OCI-LY1 (cell line): Measurements from ENCODE around the gene SAMD1.

Experiments used
- CTCF ChIP-seq: fragments of 200-600 bp; sonication (generic), shearing (Covaris generic); IDR thresholded peaks from 2 replicates; pipeline ENCODE4 v1.5.1; 2017; ENCODE audit warnings: mild to moderate bottlenecking, antibody characterized with exemption, low read length, moderate library complexity, mixed read lengths
- EZH2 ChIP-seq: fragments of 200-600 bp; sonication (generic), shearing (Covaris generic); IDR thresholded peaks from 2 replicates; pipeline ENCODE4 v1.8.0; 2017; ENCODE audit warnings: borderline replicate concordance, mixed run types, mild to moderate bottlenecking, antibody characterized with exemption, low read length, moderate library complexity, mixed read lengths

- TF ChIP-seq CTCF (no peak), EZH2 (no peak)
These were observed 27.4 kb downstream of the SAMD1 start for GRCh38 chr19:14063105-14063504.
